DMS 273 treated with DMSO at 0.1 percent for 48 hours (cell line): ENCODE measurements around the gene CTIF.

Experiments used
- DNase-seq: peaks from one replicate; lab custom pipeline; 2025; lab: John Stamatoyannopoulos, UW

Gene CTIF

DNA sequence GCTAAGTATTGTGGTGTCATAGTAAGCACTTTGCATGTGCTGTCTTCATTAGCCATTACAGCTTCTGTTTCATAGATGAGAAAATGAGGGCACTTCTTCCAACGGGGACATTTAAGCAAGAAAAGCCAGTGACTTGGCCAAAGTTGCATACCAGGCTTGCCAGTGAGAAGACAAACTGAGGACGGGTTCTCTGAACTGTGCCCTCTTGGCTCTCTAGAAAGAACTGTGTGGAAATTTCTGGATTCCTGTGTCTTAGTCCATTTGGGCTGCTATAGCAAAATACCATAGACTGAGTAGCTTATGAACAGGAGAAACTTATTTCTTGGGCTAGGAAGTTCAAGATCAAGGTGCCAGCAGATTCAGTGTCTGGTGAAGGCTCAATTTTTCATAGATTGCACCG is 13.3 kb downstream of the CTIF start:
- DNase-seq = no peak

GRCh38 chr18:48553236-48553635 is 14.4 kb downstream of the CTIF start:
- no peak for DNase-seq

- no peak for DNase-seq
Measured at GRCh38 chr18:48554610-48555400, 16.0 kb downstream of the CTIF start.

- no peak for DNase-seq
Measured at GRCh38 chr18:48555465-48555995, 16.7 kb downstream of the CTIF start.

DNA sequence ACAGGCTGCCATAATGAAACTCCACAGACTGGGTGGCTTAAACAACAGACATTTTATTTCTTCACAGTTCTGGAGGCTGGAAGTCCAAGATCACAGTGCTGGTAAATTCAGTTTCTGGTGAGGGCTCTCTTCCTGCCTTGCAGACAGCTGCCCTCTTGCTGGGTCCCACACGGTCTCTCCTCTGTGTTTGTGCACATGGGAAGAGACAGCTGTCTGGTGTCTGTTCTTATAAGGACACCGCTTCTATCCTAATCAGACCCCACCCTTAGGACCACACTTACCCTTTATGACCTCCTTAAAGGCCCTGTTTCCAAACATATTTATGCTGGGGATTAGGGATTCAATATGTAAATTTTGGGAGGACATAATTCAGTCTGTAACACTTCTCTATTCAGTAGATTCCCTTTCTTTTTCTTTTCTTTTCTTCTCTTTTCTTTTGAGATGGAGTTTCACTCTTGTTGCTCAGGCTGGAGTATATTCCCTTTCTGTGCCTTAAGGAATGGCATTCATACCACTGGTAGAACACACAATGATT is 18.9 kb downstream of the CTIF start:
- no peak for DNase-seq

GRCh38 chr18:48558248-48558647 is 19.4 kb downstream of the CTIF start:
- DNase-seq = no peak

DNA sequence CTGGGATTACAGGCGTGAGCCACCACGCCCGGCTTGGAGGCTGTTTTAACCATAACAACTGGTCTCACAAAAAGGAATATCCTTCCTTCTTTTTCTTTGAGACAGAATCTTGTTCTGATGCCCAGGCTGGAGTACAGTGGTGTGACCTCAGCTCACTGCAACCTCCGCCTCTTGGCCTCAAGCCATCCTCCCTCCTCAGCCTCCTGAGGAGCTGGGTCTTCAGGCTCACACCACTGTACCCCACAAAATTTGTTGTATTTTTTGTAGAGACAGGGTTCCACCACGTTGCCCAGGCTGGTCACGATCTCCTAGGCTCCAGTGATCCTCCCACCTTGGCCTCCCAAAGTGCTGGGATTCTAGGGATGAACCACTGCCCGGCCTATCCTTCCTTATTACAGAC is 21.7 kb downstream of the CTIF start:
- DNase-seq = no peak

DNA sequence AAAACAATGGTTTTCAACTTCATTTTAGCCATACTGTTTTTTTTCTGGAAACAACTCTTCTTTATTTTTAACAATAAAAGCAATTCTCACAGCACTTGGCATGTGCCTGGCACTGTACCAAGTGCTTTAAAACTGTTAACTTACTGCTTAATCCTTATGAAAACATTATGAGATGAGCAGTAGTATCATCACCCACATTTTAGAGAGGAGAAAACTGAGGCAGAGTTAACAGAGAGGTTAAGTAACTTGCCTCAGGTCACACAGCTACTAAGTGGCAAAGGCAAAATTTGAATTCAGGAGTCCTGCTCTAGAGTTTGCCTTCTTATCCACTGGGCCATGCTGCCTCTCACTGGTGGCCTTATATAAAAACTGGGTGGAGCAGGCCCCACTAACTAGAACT is 23.2 kb downstream of the CTIF start:
- DNase-seq = no peak

- DNase-seq = no peak
Measured at GRCh38 chr18:48563027-48563426, 24.2 kb downstream of the CTIF start.

- DNase-seq = no peak
Measured at GRCh38 chr18:48564139-48564538, 25.3 kb downstream of the CTIF start.

- DNase-seq = no peak
Measured at GRCh38 chr18:48565105-48565504, 26.3 kb downstream of the CTIF start.

- no peak for DNase-seq
Measured at GRCh38 chr18:48566589-48566988, 27.8 kb downstream of the CTIF start.

GRCh38 chr18:48567388-48567787 is 28.6 kb downstream of the CTIF start:
- DNase-seq = no peak

DNA sequence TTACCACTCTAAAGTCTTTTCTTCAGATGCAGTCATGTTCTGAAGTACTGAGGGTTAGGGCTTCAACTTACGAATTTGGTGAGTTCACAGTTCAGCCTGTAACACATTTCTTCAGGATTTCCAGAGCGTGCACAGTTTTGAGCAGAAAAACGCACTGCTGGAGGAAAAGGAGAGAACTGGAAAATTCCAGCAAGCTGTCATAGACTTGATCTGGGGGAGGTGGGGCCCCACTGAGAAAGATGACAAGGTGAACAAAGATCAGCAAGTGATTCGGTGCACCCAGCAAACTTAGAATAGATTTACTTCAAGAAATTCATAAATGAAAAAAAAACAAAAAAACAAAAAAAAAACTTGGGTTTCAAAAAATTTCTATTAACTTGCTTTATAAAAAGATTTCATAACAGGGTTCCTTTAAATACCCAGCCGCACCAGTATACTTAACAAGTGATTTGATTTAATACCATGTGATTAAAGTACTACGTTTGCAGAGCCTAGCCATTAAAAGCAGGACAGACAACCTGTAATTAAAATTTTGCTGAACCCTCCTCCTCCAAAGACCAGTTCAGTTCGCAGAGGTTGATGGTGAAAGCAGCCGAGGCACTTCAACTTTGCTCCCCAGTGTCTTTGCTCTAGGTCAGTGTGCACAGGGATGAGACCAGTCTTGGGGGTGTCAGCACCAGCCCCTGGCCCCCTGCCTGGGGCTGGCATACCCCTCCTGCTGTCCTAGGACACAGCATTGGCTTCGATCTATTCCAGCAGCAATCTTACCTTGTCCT is 30.5 kb downstream of the CTIF start:
- DNase-seq = no peak

DNA sequence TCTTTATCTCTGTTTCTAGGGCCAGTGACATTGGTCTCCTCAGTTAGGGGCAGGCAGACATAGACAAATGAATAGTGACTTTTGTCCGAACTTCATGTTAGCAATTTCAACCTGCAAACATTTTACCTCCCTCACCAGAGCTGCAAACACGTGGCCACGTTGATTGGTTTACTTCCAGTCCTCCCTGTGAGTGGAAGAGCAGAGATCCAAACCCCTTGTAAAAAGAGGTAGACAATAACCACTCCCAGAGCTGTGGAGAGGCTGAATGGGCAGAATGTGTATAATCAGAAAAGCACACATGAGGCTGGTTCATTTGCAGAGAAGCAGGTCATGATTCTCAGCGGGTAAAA is 31.1 kb downstream of the CTIF start:
- DNase-seq = no peak

GRCh38 chr18:48570313-48570712 is 31.5 kb downstream of the CTIF start:
- no peak for DNase-seq

GRCh38 chr18:48571639-48572384 is 33.0 kb downstream of the CTIF start:
- DNase-seq = no peak

GRCh38 chr18:48572402-48573126 is 33.7 kb downstream of the CTIF start:
- no peak for DNase-seq

- no peak for DNase-seq
Measured at GRCh38 chr18:48573632-48574283, 34.9 kb downstream of the CTIF start.

- no peak for DNase-seq
Measured at GRCh38 chr18:48574667-48575300, 36.0 kb downstream of the CTIF start.

- DNase-seq = no peak
Measured at GRCh38 chr18:48575301-48575657, 36.4 kb downstream of the CTIF start.
